ENCODE results near the gene LDLRAD4. TPM values are rescaled to one million over a fixed set of nuclear protein-coding genes. Genes with fewer than 3 reads are reported as not detected.

Gene LDLRAD4
- total and polyA plus RNA-seq, 2 experiments from 2014 or later, result 0.73 to 1.9 TPM

DNA sequence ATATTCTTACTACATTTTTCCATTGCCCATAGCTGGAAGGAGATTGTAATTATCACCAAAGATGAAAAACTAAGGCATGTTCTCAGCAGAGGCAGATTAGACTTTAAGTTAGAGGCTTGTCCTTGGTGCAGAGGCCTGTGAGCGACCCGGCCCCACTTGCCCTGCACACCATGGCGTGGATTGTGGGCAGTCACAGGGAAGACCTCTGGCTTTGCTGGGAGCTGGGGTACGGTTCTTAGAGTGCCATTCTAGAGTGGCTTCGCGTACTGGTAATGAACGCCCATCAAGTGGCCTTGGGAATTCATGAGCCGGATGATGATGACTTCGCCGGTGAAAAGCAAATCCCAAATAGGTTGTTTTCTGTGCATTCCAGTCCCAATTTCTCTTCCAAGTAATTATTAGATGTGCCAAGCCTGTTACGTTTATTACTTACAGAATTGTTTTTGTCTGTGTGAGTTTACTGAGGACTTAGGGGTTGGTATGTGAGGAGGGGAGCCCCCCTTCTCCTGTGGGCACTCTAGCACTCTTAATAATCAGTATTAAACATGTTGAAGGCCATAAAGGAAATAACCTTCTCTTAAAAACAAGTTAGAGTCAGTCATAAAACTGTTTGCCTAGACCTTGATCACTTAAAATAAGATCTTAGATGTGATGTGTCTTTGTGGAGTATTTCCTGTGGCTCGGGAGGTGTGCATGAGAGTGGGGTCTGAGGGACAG, 90.6 kb downstream of the LDLRAD4 start:
- Histone ChIP-seq H3F3A (replicated peaks; ENCODE audit: low read depth) (no peaks in the 10 kb centered on the region), H3K4me3 (no peak overlapping the region), H3K4me1 (ENCODE audit: insufficient read depth) (no peaks in the 10 kb centered on the region), H3K27ac (ENCODE audit: low read depth) (no peak overlapping the region), H4K20me1 (replicated peaks; ENCODE audit: insufficient read depth) (no peaks in the 10 kb centered on the region), H3K79me2 (replicated peaks; ENCODE audit: insufficient read depth) (no peaks in the 10 kb centered on the region), H3K9me2 (ENCODE audit: insufficient read depth) (no peaks in the 10 kb centered on the region), H3K36me3 (ENCODE audit: insufficient read depth) (no peaks in the 10 kb centered on the region), H2AFZ (no peak overlapping the region), H3K27me3 (ENCODE audit: insufficient read depth) (no peaks in the 10 kb centered on the region), H3K4me2 (no peak overlapping the region)
- Mint-ChIP-seq H3K4me3 (no peak overlapping the region), H3K27me3 (ENCODE audit: insufficient read depth, low read depth, poor library complexity) (no peaks in the 10 kb centered on the region), H3K4me1 (no peaks in the 10 kb centered on the region), H3K36me3 (ENCODE audit: low read depth) (no peaks in the 10 kb centered on the region), H3K9me3 (peaks cover under 1% of the 10 kb centered on the region), H3K27ac (no peak overlapping the region)
- no peak for ATAC-seq
- no peak for DNase-seq (ENCODE audit: low spot score)
- TF ChIP-seq, protein P1, sequence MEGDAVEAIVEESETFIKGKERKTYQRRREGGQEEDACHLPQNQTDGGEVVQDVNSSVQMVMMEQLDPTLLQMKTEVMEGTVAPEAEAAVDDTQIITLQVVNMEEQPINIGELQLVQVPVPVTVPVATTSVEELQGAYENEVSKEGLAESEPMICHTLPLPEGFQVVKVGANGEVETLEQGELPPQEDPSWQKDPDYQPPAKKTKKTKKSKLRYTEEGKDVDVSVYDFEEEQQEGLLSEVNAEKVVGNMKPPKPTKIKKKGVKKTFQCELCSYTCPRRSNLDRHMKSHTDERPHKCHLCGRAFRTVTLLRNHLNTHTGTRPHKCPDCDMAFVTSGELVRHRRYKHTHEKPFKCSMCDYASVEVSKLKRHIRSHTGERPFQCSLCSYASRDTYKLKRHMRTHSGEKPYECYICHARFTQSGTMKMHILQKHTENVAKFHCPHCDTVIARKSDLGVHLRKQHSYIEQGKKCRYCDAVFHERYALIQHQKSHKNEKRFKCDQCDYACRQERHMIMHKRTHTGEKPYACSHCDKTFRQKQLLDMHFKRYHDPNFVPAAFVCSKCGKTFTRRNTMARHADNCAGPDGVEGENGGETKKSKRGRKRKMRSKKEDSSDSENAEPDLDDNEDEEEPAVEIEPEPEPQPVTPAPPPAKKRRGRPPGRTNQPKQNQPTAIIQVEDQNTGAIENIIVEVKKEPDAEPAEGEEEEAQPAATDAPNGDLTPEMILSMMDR (conservative IDR thresholded peaks at IDR 0.05; ENCODE audit: low read depth in 2 of 2), result no peak
- TF ChIP-seq POLR2AphosphoS5 (IDR thresholded peaks at IDR 0.05; ENCODE audit: low read depth) (no peak), ZNF114 (CRISPR knock-in tag; IDR thresholded peaks at IDR 0.05) (no peak), ZNF331 (CRISPR knock-in tag; IDR thresholded peaks at IDR 0.05; ENCODE audit: low read depth) (no peak), EZH2phosphoT487 (IDR thresholded peaks at IDR 0.05; ENCODE audit: unreplicated experiment) (no peak), EZH2 (IDR thresholded peaks at IDR 0.05; ENCODE audit: low read depth, unreplicated experiment) (no peak)
- TF ChIP-seq, protein P2, sequence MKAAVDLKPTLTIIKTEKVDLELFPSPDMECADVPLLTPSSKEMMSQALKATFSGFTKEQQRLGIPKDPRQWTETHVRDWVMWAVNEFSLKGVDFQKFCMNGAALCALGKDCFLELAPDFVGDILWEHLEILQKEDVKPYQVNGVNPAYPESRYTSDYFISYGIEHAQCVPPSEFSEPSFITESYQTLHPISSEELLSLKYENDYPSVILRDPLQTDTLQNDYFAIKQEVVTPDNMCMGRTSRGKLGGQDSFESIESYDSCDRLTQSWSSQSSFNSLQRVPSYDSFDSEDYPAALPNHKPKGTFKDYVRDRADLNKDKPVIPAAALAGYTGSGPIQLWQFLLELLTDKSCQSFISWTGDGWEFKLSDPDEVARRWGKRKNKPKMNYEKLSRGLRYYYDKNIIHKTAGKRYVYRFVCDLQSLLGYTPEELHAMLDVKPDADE (IDR thresholded peaks at IDR 0.05), result no peak

DNA sequence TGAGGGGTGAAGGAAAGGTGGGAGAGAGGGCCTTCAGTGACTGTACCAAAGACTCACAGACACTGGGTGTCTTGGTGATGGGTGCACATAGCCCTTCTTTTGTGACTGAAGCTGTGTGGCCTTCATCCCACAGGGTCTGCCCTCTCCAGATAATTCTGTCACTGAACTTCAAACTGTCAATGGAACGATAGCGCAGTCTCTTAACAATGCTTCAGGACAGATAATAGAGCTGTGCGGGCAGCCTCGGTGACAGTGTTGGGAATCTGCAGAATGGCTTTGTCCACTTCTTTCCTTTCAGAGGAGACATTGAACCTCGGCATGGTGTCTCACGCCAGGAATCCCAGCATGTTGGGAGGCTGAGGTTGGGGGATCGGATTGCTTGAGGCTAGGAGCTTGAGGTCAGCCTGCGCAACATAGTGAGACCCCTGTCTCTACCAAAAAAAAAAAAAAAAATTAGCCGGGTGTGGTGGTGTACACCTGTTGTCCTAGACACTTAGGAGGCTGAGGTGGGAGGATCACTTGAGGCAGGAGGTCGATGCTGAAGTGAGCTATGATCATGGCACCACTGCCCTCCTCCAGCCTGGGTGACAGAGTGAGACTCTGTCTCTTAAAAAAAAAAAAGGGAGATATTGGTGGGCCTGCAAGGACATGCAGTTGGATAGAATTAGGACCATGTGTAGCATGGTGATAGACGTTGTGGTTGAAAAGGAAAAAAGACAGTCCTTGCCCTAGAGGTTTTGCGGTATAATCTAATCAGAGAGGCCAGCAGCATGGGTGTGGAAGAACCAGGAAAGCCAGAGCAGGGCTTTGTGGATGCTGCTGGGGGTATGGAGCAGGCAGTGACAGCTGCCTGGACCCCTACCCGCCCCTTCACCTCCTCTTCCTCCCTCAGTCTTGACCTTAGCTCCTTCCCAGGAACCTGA, 91.4 kb downstream of the LDLRAD4 start:
- ATAC-seq, result no peak
- Histone ChIP-seq H3K36me3 (ENCODE audit: insufficient read depth) (no peaks in the 10 kb centered on the region), H3K27ac (ENCODE audit: low read depth) (no peak overlapping the region), H3K4me2 (no peak overlapping the region), H4K20me1 (replicated peaks; ENCODE audit: insufficient read depth) (no peaks in the 10 kb centered on the region), H2AFZ (no peak overlapping the region), H3K79me2 (replicated peaks; ENCODE audit: insufficient read depth) (no peaks in the 10 kb centered on the region), H3K4me3 (no peak overlapping the region), H3K4me1 (ENCODE audit: insufficient read depth) (no peaks in the 10 kb centered on the region), H3F3A (replicated peaks; ENCODE audit: low read depth) (no peaks in the 10 kb centered on the region), H3K27me3 (ENCODE audit: insufficient read depth) (no peaks in the 10 kb centered on the region), H3K9me2 (ENCODE audit: insufficient read depth) (no peaks in the 10 kb centered on the region)
- Mint-ChIP-seq H3K36me3 (ENCODE audit: low read depth) (peaks cover 5% of the 10 kb centered on the region; the same call in 1 of the 3 replicates), H3K9me3 (peaks cover 8% of the 10 kb centered on the region), H3K4me1 (no peaks in the 10 kb centered on the region), H3K27me3 (ENCODE audit: insufficient read depth, low read depth, poor library complexity) (no peaks in the 10 kb centered on the region), H3K27ac (no peak overlapping the region), H3K4me3 (no peak overlapping the region)
- no peak for DNase-seq (ENCODE audit: low spot score)
- TF ChIP-seq ZNF331 (CRISPR knock-in tag; IDR thresholded peaks at IDR 0.05; ENCODE audit: low read depth) (no peak), ZNF114 (CRISPR knock-in tag; IDR thresholded peaks at IDR 0.05) (no peak), POLR2AphosphoS5 (IDR thresholded peaks at IDR 0.05; ENCODE audit: low read depth) (no peak)
- TF ChIP-seq, protein P2 (IDR thresholded peaks at IDR 0.05), result no peak
- TF ChIP-seq, protein P3, sequence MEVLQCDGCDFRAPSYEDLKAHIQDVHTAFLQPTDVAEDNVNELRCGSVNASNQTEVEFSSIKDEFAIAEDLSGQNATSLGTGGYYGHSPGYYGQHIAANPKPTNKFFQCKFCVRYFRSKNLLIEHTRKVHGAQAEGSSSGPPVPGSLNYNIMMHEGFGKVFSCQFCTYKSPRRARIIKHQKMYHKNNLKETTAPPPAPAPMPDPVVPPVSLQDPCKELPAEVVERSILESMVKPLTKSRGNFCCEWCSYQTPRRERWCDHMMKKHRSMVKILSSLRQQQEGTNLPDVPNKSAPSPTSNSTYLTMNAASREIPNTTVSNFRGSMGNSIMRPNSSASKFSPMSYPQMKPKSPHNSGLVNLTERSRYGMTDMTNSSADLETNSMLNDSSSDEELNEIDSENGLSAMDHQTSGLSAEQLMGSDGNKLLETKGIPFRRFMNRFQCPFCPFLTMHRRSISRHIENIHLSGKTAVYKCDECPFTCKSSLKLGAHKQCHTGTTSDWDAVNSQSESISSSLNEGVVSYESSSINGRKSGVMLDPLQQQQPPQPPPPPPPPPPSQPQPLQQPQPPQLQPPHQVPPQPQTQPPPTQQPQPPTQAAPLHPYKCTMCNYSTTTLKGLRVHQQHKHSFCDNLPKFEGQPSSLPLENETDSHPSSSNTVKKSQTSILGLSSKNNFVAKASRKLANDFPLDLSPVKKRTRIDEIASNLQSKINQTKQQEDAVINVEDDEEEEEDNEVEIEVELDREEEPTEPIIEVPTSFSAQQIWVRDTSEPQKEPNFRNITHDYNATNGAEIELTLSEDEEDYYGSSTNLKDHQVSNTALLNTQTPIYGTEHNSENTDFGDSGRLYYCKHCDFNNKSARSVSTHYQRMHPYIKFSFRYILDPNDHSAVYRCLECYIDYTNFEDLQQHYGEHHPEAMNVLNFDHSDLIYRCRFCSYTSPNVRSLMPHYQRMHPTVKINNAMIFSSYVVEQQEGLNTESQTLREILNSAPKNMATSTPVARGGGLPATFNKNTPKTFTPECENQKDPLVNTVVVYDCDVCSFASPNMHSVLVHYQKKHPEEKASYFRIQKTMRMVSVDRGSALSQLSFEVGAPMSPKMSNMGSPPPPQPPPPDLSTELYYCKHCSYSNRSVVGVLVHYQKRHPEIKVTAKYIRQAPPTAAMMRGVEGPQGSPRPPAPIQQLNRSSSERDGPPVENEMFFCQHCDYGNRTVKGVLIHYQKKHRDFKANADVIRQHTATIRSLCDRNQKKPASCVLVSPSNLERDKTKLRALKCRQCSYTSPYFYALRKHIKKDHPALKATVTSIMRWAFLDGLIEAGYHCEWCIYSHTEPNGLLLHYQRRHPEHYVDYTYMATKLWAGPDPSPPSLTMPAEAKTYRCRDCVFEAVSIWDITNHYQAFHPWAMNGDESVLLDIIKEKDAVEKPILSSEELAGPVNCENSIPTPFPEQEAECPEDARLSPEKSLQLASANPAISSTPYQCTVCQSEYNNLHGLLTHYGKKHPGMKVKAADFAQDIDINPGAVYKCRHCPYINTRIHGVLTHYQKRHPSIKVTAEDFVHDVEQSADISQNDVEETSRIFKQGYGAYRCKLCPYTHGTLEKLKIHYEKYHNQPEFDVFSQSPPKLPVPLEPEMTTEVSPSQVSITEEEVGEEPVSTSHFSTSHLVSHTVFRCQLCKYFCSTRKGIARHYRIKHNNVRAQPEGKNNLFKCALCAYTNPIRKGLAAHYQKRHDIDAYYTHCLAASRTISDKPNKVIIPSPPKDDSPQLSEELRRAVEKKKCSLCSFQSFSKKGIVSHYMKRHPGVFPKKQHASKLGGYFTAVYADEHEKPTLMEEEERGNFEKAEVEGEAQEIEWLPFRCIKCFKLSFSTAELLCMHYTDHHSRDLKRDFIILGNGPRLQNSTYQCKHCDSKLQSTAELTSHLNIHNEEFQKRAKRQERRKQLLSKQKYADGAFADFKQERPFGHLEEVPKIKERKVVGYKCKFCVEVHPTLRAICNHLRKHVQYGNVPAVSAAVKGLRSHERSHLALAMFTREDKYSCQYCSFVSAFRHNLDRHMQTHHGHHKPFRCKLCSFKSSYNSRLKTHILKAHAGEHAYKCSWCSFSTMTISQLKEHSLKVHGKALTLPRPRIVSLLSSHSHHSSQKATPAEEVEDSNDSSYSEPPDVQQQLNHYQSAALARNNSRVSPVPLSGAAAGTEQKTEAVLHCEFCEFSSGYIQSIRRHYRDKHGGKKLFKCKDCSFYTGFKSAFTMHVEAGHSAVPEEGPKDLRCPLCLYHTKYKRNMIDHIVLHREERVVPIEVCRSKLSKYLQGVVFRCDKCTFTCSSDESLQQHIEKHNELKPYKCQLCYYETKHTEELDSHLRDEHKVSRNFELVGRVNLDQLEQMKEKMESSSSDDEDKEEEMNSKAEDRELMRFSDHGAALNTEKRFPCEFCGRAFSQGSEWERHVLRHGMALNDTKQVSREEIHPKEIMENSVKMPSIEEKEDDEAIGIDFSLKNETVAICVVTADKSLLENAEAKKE (CRISPR knock-in tag; IDR thresholded peaks at IDR 0.05), result no peak

All from GM23338 (cell line).